ENCODE measurements around the gene ARMC9. TPM values are rescaled to one million over a fixed set of nuclear protein-coding genes. Genes with fewer than 3 reads are reported as not detected.

Gene ARMC9
- total RNA-seq, 4 donors from 2014 or later: 0.20 to 7.2 (median 3.2) TPM

DNA sequence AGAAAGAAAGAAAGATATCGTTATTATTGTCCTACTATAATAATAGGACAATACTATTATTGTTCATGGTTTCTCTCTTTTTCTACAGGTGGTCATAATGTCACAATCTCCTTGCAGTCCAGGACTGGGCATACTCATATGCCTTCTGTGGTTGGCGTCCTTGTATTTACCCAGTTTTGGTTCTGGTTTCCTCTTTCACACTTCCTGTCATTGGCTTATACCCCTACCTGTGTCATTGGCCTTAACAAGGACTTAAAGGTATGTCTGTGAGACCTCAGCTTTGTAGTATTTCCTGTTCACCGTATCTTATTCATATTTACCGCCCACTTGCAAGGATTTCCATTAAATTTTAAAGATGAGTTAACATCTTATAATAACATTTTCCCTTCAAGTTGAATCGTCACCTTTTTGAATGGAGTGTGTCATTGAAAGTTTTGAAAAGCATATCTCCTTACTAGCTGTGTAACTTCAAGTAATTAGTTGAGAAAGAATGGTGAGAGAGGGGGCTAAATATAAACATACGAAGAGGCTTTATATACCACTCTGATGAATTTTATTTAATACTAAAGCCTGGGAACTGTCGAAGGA is 37.1 kb upstream of the ARMC9 start:
- no peaks in the 10 kb centered on the region for H3K4me1 ChIP-seq
- no peak for ATAC-seq

DNA sequence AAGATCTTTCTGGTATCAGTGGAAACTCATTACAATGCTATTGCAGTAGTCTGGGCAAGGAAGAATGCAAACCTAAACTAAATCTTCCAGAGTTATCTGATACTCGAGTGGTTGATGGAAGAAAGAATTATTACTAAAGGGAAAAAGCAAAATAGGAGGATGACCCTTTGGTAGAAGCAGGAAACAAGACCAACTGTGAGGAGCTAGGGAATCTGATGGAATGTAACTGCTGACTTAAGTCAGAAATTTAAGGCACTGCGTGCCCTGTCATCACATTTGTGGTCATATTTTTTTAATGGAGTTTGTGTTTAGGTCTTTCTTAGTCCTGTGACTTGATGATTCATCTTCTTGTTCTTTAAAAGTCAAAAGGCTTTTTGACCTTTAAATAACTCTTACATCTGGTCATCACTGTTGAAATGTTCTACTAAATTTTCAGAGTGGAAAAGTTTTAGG is 36.5 kb upstream of the ARMC9 start:
- no peaks in the 10 kb centered on the region for H3K27me3 ChIP-seq
- no peak overlapping the region for H3K4me3 ChIP-seq
- peak overlapping the region in 3 of 4 donors; percentile 21 to 38 (median 35) for H3K27ac ChIP-seq
- ATAC-seq (peak; percentile 43 to 60), DNase-seq (no peak)
- no peaks in the 10 kb centered on the region for H3K4me1 ChIP-seq
- H3K36me3 ChIP-seq: peaks cover 0 to 61% of the 10 kb centered on the region in 2 donors
- H3K9me3 ChIP-seq: no peaks in the 10 kb centered on the region
- no peak for TF ChIP-seq POLR2A (IDR thresholded peaks at IDR 0.05)
- TF ChIP-seq, protein P1, sequence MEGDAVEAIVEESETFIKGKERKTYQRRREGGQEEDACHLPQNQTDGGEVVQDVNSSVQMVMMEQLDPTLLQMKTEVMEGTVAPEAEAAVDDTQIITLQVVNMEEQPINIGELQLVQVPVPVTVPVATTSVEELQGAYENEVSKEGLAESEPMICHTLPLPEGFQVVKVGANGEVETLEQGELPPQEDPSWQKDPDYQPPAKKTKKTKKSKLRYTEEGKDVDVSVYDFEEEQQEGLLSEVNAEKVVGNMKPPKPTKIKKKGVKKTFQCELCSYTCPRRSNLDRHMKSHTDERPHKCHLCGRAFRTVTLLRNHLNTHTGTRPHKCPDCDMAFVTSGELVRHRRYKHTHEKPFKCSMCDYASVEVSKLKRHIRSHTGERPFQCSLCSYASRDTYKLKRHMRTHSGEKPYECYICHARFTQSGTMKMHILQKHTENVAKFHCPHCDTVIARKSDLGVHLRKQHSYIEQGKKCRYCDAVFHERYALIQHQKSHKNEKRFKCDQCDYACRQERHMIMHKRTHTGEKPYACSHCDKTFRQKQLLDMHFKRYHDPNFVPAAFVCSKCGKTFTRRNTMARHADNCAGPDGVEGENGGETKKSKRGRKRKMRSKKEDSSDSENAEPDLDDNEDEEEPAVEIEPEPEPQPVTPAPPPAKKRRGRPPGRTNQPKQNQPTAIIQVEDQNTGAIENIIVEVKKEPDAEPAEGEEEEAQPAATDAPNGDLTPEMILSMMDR (IDR thresholded peaks at IDR 0.05 in 4 of 5, conservative IDR thresholded peaks at IDR 0.05 in 1 of 5): no peak
- in situ Hi-C loops (cut with MboI; ENCODE audit: low sequenced_read_pairs in 4 of 4) (no loop called here), intact Hi-C loops (cut with DNase I; ENCODE audit: low total_unique reads) (no loop called here)

More for the DNA sequence above, 37.1 kb upstream of the ARMC9 start:
- Histone ChIP-seq H3K27me3 (no peaks in the 10 kb centered on the region), H3K4me3 (no peak overlapping the region), H3K36me3 (peaks cover 0 to 57% of the 10 kb centered on the region in 2 donors), H3K9me3 (no peaks in the 10 kb centered on the region), H3K27ac (peak overlapping the region in 3 of 4 donors; percentile 19 to 38 (median 33))
- intact Hi-C loops (cut with DNase I; ENCODE audit: low total_unique reads) (no loop called here), in situ Hi-C loops (cut with MboI; ENCODE audit: low sequenced_read_pairs in 4 of 4) (no loop called here)
- TF ChIP-seq, protein P1 (IDR thresholded peaks at IDR 0.05 in 4 of 5, conservative IDR thresholded peaks at IDR 0.05 in 1 of 5): no peak
- TF ChIP-seq POLR2A (IDR thresholded peaks at IDR 0.05): no peak
- DNase-seq: no peak

DNA sequence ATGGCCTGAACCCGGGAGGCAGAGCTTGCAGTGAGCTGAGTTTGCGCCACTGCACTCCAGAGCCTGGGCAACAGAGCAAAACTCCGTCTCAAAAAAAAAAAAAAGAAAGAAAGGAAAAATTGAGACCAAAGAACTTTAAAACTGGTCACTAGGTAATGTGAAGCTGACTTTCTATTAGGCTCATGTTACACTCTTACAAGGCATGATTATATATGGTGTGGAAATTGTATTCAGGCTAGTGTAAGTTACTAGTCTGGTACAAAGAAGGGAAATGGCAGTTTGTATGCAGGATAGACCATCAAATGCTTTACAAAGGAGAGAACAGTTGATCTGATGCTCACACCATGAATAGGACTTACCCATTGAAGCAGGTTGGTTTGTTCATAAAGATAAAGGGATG is 35.4 kb upstream of the ARMC9 start:
- Histone ChIP-seq H3K27me3 (no peaks in the 10 kb centered on the region), H3K9me3 (no peaks in the 10 kb centered on the region), H3K4me1 (no peaks in the 10 kb centered on the region), H3K27ac (no peak overlapping the region), H3K4me3 (no peak overlapping the region), H3K36me3 (peaks cover 0 to 69% of the 10 kb centered on the region in 2 donors)
- TF ChIP-seq, protein P1 (IDR thresholded peaks at IDR 0.05 in 4 of 5, conservative IDR thresholded peaks at IDR 0.05 in 1 of 5): no peak
- TF ChIP-seq POLR2A (IDR thresholded peaks at IDR 0.05): no peak
- DNase-seq (no peak), ATAC-seq (no peak)
- intact Hi-C loops (cut with DNase I; ENCODE audit: low total_unique reads): no loop called here
- in situ Hi-C loops (cut with MboI; ENCODE audit: low sequenced_read_pairs in 4 of 4): no loop called here

DNA sequence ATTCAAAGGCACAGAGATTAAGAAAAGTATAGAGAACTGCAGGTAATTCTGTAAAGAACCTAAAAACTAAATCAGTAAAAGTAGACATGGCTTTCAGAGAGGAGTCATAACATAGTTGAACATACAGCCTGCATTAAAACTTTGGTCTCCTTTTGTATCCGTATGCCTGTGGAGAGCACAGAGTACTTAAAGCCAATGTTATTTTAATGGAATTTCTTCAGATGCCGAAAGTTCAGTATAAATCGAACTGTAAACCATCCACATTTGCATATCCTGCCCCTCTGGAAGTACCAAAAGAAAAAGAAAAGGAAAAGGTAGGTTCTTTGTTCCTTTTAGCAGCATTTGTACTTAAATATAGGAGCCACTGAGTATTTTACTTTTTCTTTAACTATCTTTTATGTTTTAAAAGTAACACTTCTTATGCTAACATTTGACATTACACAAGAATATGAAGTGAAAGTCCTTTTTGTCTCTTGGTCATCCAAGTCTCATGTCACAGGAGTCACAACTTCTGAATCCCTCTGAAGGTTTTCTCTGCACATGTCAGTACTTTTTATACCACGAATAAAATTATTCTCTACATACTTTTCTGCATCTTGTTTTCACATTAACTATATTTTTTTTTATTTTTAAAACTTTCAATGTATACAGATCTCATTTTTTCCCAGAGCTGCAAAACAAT is 34.9 kb upstream of the ARMC9 start:
- ATAC-seq (no peak), DNase-seq (no peak)
- Histone ChIP-seq H3K4me1 (no peaks in the 10 kb centered on the region), H3K9me3 (no peaks in the 10 kb centered on the region), H3K4me3 (no peak overlapping the region), H3K36me3 (peaks cover 0 to 74% of the 10 kb centered on the region in 2 donors), H3K27me3 (no peaks in the 10 kb centered on the region), H3K27ac (no peak overlapping the region)
- intact Hi-C loops (cut with DNase I; ENCODE audit: low total_unique reads): no loop called here
- TF ChIP-seq, protein P1 (IDR thresholded peaks at IDR 0.05 in 4 of 5, conservative IDR thresholded peaks at IDR 0.05 in 1 of 5): no peak
- TF ChIP-seq POLR2A (IDR thresholded peaks at IDR 0.05): no peak
- in situ Hi-C loops (cut with MboI; ENCODE audit: low sequenced_read_pairs in 4 of 4): no loop called here

Measured in gastrocnemius medialis (tissue), 4 donors.